Neural progenitor cell (in vitro differentiated cells): ENCODE data around the gene NCOR2.

Experiments used
- EZH2 ChIP-seq: fragments of 200-600 bp; sonication (generic); IDR thresholded peaks from 2 replicates; pipeline ENCODE4 v1.6.1; 2017; ENCODE audit warnings: antibody characterized with exemption, mild to moderate bottlenecking, moderate library complexity
- TF ChIP-seq, protein P1 (sequence below): fragments of 200-600 bp; sonication (generic); IDR thresholded peaks from 2 replicates; pipeline ENCODE4 v1.5.1; 2017; ENCODE audit warnings: antibody characterized with exemption, mild to moderate bottlenecking

- TF ChIP-seq, protein P1, sequence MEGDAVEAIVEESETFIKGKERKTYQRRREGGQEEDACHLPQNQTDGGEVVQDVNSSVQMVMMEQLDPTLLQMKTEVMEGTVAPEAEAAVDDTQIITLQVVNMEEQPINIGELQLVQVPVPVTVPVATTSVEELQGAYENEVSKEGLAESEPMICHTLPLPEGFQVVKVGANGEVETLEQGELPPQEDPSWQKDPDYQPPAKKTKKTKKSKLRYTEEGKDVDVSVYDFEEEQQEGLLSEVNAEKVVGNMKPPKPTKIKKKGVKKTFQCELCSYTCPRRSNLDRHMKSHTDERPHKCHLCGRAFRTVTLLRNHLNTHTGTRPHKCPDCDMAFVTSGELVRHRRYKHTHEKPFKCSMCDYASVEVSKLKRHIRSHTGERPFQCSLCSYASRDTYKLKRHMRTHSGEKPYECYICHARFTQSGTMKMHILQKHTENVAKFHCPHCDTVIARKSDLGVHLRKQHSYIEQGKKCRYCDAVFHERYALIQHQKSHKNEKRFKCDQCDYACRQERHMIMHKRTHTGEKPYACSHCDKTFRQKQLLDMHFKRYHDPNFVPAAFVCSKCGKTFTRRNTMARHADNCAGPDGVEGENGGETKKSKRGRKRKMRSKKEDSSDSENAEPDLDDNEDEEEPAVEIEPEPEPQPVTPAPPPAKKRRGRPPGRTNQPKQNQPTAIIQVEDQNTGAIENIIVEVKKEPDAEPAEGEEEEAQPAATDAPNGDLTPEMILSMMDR: no peak
- no peak for TF ChIP-seq EZH2
Observed at GRCh38 chr12:124579921-124580517, 12.6 kb upstream of the NCOR2 start.
